Hepatocyte (in vitro differentiated cells): ENCODE measurements around the gene COPS6.

Experiments
- EZH2 ChIP-seq: fragments of 200-600 bp; sonication (generic); IDR thresholded peaks from 2 replicates; pipeline ENCODE4 v1.6.1; 2016; ENCODE audit warnings: antibody characterized with exemption, mild to moderate bottlenecking, borderline replicate concordance
- EZH2phosphoT487 ChIP-seq: fragments of 200-600 bp; sonication (generic); IDR thresholded peaks from one replicate; pipeline ENCODE4 v1.6.1; 2018; ENCODE audit warnings: antibody characterized with exemption, mild to moderate bottlenecking, low read depth, moderate library complexity; ENCODE audit not compliant: unreplicated experiment, severe bottlenecking

DNA sequence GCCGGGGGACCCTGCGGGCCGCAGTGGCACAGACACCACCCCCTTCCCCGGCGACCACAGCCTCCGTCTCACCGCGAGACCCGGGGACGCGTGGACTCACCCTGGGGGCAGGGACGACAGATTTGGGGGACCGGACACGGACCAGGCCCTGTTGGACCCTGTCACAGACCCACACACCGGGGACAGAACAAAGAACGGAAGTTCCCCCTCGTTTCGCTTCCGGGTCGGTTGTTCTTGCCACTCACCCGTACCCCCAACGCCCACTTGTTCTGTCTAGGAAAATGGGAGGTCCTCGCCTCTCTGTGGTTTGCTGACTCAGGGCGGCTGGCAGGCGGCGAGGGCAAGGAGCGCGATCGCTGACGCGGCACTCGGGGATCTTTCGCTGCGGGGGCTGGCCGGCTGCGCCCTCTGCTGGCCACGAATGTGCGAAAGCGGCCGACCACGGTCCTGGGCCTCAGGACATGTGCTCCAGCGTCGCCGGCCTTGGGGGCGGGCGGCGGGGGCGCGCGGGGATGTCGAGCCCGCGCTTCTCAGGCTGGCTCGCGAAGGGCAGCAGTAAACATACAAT lies 7.2 kb upstream of the COPS6 start, which contains the start of gene ZNF3:
- TF ChIP-seq EZH2phosphoT487 (no peak), EZH2 (no peak)
